Suppressor macrophage treated with lipopolysaccharide for 4 hours (primary cell): ENCODE measurements around the gene IL1R1.
"Not testable (repeated sequence)": the region's sequence is repeated elsewhere in the genome, so short reads cannot be mapped to it uniquely, and the experiment has no call there.

Experiments
- DNase-seq: peaks from one replicate; pipeline ENCODE4 v3.0.0-alpha.2; 2020

The IL1R1 gene

DNA sequence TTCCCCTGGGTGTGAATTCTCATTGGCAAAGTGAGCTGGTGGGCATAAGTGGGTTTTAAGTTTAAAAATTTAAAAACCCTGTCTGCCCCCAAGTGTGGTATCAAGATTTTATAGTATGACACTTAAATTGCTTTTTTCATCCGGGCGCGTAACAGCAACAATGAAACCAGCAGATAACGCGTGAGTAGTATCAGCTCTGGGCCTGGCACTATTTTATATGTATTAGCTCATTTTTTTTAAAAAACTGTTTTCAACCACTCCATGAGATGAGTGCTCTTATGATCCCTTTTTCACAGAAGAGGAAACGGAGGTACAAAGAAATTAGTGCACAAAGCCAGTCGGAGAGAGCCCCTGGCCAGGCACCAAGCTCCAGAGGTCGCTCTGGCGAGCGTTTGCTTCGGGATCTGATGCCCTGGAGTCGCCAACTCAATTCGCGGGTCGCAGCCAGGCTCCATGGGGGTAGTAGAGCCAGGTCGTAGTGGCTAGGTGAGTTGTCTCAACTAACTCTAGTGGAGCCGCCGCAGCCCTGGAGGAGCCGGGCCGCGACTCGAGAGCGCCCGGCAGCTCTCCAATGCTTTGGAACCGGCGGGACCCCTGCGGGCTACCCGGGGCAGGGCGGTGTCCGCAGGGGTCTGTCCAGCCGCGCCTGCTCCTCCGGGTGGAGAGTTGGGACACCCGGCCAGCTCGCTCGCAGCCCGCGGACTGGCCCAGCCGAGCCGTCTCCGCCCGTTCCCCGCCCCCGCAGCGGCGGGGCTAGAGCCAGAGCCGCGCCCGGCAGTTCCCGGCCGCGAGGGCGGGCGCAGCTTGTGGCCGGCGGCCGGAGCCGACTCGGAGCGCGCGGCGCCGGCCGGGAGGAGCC lies at the start of gene IL1R1:
TSS of gene IL1R1 (plus strand) at position 777 of the 859 bp plus-strand sequence. CDS start 14,979 bp downstream, outside the sequence.
- peak; percentile 91 for DNase-seq

DNA sequence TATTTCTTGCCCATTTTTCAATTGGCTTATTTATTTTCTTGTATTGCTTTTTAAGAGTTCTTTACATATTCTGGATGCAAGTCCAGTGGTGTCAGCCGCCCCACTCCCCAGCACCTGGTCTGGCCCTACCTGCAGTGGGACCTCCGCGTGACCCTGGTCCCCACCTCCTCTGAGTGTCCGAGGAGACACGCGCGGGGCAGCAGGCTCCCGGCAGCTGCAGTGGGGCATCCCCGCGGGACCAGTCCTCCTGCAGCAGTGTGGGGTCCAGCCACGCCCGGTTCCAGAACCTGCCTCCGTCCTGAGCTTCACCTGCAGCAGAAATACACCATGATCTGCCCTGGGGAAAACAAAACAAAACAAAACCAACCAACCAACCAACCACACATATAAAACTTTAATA lies 48.9 kb upstream of the IL1R1 start:
- DNase-seq: no peak

DNA sequence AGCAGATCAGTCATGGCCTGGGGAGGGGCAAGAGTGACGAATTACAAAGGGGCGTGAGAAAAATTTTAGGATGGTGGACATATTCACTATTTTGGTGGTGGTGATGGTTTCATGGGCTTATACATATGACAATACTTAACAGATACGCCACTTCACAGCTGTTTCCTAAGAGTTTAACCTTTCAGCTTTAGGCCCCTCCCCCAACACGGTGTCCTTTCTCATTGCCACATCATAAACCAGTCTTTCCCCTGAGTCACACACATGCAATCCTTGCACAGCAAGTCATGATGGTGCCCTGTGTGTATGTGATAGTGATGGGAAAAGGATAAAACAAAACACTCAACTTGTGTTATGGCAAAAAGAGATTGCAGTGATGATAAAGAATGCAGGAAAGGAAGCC lies 47.6 kb upstream of the IL1R1 start:
- peak; percentile 90 for DNase-seq

DNA sequence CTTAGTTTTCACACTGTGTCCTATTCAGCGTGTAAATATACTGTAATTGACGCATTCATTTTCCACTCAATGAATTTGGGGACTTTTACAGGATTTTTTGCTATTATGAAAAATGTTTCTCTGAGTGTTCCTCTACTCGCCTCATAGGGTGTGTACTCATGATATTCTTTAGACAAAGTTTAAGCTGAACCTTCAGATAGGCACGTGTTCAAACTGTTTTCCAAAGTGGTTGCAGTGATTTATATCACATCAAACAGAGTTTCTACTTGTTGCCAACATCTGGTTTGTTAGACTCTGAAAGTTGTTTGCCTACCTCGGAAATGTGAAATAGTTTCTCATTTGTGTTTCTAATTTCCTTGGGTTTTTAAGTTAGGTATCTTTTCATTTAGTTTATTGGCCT lies 46.4 kb upstream of the IL1R1 start:
- no peak for DNase-seq

DNA sequence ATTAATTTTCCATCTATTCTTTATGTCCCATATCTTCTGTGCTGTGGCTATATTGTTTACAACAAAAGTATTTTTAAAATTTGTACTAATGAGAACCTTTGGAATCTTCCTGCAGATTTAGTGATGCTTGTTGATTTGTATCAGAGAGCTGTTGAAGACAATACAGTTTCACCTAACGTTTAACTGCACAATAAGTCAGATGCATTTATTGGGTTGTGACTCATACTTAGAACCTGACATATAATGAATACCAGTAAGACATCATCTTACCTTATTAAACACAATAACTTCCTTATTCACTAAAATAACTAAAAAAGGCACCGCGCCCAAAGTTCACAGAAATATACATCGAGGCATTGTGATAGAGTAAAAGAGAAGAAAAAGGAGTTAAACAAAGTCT lies 43.8 kb upstream of the IL1R1 start:
- no peak for DNase-seq

DNA sequence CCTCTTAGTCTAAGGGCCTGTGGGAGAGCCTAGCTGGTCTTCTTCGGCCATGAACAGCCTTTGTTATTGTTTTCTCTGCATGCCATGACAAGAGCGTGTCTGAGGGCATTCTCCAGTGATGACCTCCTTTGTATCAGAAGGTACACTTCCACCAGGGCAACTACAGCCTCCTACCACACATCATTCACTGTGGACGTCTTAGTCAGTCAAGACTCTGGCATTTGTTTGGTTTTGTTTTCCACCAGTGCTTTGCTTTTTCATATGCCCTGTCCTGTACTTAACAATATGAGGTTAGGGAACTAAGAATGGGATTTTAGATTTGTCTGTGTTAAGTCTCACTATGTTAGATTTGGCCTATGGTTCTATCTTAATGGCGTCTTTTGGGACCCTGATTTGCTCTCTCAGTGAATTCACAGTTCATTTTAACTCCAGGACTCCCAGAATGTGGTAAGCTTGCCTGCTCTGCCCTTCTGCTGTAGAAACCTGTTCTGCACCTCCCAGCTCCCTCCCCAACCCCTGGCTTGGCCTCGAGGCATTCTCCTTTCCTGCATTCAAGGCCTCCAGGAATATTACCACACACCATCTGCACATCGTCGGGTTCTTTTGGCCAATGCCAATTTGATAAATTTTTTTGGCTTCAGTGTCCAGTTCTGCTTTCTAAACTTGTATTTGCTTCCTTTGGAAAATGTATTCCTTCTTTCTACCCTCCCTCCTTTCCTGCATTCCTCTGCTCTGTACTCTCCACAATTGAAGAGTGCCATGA lies 42.8 kb upstream of the IL1R1 start:
- no peak for DNase-seq

DNA sequence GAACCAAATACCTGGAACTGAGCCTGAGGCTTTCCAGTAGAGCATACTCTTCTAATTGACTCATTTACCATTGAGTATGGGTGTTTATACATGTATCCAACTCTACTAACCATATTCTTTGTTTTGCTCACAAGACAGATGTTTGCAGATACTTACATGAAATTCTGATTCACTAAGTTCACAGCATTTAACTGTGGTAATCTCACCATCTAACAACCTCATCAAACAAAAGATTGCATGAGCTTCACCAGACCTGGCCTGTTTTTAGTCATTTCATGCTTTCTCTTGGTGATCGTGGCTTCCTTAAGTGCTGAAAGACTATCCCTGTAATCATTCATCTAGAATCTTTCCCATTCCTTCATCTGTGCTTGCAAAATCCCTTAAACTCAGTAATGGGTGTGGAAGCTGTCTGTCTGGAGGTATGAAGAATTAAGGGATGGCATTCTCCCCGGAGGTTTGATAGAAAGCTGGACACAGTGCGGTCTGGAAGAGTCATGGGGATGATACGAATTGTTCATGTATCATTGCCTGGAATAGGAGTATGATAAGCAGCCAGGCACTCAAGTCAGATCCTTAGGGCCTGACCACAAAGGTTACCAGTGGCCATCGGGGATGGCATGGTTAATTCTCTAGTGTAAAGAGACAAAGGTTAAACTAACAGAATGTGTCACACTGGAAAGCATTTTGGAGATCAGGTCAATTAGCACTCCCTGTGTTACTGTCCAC lies 42.0 kb upstream of the IL1R1 start:
- DNase-seq: no peak

DNA sequence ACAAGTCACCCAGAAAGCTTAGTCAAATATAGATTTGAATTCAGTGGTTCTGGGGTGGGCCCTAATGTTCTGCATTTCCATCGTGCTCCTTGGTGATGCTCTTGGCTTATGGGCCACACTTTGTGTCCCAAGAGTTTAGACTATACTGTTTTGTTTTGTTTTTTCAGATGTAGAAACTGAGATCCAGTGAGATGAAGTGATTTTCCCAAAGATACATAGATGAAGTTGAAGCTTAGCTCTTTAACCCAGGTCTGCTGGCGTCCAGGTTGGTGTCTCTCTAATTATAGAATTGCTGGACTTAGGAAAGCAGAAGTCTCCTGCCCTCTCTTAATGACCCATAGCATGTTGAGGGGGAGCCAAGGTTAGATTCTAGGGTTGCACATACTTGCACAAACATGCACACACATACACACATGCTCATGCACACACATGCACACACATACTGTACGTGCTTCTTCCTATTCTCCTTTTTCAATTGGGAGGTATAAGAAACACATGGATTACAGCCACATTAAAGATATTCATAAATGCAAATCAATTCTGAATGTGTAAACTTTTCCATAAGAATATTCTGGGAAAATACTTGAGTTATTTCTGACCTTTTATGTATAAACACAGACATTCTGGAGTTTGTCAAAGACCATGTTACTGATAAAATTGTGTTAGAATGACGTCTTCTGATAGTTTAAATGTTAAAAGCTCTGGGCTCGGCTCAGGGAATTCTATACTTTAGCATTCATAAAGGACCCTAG lies 41.3 kb upstream of the IL1R1 start:
- DNase-seq: no peak

GRCh38 chr2:102101849-102102635 lies 40.5 kb upstream of the IL1R1 start:
- DNase-seq: no peak

GRCh38 chr2:102102636-102102948 lies 40.0 kb upstream of the IL1R1 start:
- not testable (repeated sequence) for DNase-seq

DNA sequence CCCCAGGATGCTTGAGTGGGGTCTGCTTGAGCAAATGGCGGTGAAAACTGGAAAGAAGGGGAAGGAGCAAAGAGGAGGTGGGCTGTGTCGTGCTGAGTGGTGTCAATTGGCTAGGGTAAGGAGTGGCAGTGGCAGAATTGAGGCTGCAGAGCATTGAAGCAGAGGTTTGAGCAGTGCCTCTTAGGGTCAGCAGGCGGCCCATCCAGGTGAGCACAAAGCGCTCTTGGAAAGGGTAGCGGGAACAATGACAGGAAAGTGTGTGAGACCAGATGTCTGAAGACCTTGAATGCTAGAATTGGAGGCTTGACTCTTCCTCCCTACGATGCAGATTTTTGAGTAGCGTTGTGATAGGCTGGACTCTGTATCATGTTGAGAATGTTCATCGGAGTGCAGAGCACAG lies 39.3 kb upstream of the IL1R1 start:
- DNase-seq: no peak

DNA sequence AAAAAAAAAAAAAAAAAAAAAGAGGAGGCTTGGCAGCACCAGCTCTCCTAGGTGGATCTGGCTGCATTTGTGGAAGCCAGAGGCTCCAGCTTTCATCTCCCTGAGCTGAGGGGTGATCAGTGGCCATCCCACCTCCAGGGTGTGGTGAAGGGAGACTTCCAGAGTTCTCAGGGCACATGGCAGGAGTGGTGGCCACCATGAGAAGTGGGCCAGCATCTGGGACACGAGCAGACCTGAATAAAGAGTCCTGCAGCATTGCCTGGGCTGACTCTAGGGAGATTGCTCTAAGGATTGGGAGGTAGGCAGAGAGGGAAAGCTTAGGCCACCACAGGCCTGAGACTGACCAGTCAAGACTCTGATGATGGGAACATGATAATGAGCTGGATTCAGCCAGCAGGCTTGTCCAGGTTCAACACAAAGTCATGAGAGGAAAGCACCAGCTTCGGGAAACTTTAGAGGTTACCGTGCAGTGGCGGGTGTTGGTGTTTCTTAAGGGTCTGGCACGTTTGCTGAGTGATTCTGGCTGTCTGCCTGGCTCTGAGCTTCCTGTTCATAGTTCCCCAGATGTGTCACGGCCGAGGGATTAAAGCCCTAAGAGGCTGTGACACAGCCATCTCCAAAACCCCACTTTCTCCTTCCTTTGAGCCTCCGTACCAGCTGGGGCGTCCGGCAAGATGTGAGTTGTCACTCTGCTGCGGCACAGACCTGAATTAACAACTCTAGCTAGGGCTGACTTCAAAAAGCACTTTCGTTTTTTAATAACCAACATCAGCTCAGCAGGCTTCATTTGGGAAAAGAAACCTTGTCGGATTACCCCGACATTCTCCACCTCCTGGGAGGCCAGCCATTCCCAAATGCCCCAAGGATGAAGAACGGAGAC lies 38.3 kb upstream of the IL1R1 start:
- peak; percentile 85 for DNase-seq

GRCh38 chr2:102106133-102106556 lies 36.4 kb upstream of the IL1R1 start:
- DNase-seq: no peak

DNA sequence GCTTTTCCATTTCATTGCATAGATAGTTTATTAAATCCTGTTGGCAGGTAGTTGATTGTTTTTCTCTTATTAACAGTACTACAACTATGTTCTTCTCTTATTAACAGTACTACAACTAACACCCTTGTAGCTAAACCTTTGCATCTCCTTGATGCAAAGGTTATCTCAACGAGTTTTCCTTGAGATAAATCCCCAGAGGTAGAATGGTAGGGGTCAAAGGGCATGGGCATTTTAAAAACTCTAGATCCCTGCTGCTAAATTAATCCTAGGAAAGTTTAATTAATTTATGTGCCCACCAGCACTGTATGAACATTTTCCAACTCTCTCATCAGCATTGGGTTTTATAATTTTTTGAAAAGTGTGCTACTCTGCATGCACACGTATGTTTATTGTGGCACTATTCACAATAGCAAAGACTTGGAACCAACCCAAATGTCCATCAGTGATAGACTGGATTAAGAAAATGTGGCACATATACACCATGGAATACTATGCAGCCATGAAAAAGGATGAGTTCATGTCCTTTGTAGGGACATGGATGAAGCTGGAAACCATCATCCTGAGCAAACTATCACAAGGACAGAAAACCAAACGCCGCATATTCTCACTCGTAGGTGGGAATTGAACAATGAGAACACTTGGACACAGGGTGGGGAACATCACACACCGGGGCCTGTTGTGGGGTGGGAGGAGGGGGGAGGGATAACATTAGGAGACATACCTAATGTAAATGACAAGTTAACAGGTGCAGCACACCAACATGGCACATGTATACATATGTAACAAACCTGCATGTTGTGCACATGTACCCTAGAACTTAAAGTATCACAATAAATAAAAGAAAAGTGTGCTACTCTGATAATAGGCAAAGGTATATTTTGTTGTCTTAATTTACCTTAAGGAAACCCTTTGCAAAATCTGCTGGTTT lies 35.5 kb upstream of the IL1R1 start:
- DNase-seq: not testable (repeated sequence)

GRCh38 chr2:102107741-102108070 lies 34.8 kb upstream of the IL1R1 start:
- DNase-seq: no peak

- no peak for DNase-seq
Measured at GRCh38 chr2:102109016-102109415, 33.5 kb upstream of the IL1R1 start.

GRCh38 chr2:102110171-102110570 lies 32.4 kb upstream of the IL1R1 start:
- no peak for DNase-seq

DNA sequence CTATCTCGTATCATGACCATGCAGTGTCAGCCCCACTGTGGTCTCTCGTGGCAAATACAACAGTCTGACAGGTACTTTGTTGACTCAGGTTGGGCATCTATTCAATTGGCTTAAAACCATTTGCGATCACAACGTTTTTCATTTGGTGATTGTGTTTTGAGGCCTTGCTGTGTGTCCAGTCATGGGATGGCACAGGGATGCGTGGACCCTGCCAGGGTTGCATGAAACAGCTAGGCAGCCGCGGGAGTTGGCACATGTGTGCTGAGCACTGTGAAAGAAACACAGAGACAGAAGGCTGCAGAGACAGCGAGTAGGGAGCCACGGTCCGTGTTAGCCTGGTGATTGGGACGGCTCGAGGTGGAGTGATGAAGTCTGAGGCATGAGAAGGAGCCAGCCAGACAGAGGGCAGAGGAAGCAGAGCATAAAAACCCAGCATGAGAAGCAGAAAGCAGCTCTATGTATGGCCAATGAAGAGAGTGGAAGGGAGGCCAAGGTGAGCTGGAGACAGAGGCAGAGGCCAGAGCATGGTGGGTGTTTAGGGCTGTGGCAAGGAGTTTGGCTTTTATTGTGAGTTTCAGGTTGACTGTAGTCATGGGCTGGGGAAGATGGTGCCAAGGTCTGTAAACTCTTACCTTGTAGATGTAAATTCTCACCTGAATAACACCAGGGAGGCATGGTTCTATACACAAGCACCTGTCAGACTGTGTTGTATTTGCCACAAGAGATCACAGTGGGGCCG lies 31.8 kb upstream of the IL1R1 start:
- no peak for DNase-seq

DNA sequence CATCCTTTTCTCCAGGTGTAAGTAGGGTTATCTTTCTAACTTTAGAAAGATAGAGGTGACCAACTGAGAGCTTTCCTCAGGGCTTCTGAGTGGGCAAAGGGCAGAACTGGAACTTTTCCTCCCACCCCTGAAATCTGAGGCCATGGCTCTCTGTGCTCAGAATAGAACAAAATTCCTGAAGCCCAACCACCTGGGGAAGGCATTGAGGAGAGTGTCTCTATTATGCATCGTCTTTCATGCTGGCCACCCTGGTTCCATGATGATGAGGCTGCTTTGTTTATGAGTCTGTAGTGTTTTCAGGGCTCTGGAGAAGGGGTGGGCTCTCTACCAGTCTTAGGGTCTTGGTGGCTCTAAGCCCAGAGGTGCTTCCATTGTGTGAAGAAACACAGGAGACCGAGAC lies 30.7 kb upstream of the IL1R1 start:
- no peak for DNase-seq
